ENCODE data around the gene WT1.
"Not testable (repeated sequence)": the region's sequence is repeated elsewhere in the genome, so short reads cannot be mapped to it uniquely, and the experiment has no call there.

Gene WT1

GRCh38 chr11:32385998-32386397 is 49.3 kb downstream of the WT1 start:
- DNase-seq = no peak

DNA sequence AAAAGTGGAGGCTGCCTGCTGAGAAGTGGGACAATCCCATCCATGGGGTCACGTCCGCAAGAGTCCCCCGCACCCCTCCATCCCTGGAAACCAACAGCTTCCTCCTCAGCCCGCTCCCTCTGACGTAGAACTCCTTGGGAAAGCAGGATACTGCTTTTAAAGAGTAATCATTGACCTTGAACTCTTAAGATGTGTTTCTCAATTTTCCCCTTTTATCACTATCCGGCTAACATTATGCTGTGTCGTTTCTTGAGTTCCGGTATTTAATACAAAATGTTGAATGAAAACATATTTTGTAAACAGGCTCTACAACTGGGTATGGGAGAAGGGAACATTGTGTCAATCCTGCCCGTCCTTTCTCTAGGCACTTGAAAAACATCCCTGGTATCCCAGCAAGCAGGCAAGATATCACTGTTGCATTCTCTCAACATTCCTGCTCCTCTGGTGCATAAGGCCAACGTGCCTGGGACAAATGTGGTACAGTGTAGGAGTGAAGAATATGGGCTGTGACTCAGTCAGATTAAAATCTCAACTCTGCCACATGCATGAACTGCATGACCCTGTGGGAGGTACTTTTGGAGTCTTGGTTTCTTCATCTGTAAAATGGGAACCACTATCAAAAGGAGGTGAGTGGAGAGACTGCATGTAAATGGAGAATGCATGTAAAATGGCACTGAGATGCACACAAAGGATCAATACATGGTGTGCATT is 52.8 kb downstream of the WT1 start:
- no peak for DNase-seq

GRCh38 chr11:32381179-32381578 is 54.2 kb downstream of the WT1 start:
- no peak for DNase-seq

- DNase-seq = no peak
Observed at GRCh38 chr11:32379719-32380118, 55.6 kb downstream of the WT1 start.

DNA sequence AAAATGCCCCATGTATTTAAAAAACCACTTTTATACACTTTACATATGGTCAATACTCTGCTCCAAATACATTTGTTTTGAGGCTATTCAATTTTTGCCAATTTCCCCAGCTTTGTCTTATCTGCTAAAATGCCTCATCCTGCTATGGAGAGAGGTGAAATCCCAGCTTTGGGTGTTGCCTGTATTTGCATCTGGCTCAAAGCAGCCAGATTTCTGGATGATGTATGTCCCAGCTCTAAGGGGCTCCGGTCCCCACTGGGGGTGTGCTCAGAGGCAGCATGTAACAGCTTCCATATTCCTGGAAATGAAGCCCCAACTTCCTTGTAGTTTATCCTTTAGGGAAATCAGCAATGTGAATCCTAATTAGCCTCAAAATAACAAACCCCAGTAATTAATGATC is 59.5 kb downstream of the WT1 start:
- DNase-seq = no peak

DNA sequence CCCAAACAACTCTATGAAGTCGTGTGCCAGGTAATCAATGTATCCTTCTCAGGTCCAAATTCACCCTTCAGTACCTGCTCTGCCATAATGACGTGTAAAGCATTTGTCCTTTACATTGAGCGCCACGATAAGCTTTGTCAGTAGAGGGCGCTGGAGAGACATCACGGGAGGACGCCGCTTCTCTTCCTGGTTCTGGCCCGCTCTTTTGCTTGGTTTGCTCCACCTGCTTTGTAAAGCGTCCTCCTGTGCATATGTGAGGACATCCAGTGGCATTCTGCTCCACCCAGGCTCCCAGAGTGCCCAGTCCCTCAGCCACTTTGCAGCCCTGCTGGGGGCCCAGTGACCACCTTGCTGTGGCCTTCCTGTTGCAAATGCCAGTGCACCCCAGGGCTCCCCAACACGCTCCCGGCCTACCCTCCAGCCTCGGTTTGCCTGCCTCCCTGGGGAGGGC is 61.1 kb downstream of the WT1 start:
- DNase-seq = peak; percentile 30 to 65

- not testable (repeated sequence) for DNase-seq
Observed at GRCh38 chr11:32369987-32370386, 65.4 kb downstream of the WT1 start.

DNA sequence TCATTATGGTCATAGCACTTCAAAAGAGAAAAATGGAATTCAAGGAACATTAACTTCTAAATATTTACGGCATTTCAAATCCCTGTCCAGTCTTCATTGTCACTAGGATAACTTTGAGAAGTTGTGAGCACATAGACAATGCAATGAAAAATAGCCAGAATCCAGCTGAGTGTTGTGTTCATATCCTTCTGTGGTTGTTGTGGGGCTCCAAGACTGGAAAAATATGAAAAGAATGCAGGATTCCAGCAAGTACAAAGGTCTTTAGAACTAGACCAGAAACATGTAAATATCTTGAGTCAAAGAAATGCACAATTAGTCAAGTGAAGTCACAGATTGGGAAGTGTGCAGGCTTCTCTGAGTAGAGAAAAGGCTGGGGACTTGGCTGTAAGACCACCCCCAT is 68.7 kb downstream of the WT1 start:
- DNase-seq = no peak

DNA sequence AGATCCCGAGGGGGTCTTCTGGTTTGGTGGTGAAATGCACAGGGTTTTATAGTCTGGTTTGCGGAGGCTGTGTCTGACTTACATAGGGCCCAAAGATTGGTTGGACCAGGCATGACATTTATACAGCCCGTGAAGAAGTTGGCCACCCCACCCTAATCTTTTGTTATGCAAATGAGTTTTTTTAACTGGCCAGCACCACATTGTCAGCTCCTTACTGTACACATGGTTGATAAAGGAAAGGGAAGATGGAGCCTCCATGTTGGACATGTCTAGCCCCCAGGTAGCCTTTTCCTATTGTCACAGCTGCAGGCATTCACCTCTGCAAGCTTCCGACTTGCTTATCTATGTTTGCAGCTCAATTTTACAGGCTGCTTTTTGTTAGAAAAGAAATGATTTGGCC is 70.1 kb downstream of the WT1 start:
- no peak for DNase-seq

DNA sequence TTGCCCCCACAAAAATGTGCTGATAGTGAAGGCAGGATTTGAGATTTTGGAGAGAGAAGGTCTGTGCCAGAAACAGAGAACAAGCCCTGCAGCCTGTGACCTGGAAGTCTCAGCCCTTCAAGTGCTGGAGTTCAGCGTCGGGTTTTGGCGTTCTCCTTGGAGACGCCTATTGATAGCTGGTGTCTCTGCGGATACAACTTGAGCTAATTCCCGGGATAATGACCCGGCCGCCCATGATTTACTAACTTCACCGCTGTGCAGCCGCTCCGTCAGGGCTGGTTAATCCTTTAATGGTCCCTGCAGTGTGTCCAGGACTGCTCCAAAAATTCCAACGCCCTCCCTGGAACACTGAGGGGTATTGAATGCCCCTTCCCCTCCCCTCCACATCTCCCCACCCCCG is 76.6 kb downstream of the WT1 start:
- no peak for DNase-seq

GRCh38 chr11:32353884-32354283 is 81.5 kb downstream of the WT1 start:
- DNase-seq = no peak

- no peak for DNase-seq
Observed at GRCh38 chr11:32348502-32348901, 86.8 kb downstream of the WT1 start.

DNA sequence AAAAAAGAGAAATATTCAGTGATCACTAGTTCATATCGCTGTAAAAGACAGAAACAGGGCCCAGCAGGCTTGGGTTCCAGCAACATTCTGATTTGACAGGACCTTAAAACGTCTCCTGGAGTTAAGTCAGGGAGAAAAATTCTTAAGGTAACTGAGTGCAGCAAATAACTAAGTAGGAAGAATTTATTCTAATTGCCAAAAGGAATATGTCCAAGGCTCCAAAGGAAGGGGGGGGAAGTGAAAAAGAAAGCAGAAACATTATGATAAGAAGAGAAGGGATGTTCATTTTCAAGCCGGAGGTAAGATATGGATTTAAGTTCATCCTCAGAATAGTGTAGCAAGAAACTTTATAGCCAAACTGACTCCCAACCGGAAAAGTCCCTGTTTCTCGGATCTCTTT is 90.4 kb downstream of the WT1 start:
- no peak for DNase-seq

DNA sequence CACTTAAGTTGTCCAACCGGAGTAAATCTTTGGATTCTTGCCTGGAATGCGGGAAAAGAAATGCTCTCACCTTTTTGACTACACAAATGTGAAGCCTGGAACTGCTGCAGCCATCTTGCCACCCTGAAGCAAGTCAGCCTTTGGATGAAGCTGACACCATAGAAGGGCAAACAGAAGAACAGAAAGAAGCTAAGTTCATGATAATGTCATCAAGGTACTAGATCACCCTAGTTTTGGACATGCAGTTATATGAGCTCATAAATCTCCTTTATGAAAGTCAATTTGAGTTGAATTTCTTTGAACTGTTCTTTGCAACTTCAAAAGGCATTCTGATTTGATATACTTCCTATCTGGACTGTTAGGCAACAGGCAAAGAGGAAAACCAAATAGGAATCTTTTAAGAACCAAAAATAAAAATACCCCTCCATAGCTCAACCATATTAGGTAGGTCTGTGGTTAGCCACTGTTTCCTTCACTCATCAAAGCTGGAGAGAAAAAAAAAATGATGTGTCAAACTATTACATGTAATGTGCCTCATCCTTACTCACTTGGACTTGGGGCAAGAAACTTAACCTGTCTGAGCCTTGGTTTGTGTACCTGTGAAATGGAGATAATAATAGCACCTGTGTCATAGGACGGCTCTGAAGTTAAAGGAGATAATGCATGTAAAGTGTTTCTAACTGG is 91.9 kb downstream of the WT1 start:
- DNase-seq = no peak

DNA sequence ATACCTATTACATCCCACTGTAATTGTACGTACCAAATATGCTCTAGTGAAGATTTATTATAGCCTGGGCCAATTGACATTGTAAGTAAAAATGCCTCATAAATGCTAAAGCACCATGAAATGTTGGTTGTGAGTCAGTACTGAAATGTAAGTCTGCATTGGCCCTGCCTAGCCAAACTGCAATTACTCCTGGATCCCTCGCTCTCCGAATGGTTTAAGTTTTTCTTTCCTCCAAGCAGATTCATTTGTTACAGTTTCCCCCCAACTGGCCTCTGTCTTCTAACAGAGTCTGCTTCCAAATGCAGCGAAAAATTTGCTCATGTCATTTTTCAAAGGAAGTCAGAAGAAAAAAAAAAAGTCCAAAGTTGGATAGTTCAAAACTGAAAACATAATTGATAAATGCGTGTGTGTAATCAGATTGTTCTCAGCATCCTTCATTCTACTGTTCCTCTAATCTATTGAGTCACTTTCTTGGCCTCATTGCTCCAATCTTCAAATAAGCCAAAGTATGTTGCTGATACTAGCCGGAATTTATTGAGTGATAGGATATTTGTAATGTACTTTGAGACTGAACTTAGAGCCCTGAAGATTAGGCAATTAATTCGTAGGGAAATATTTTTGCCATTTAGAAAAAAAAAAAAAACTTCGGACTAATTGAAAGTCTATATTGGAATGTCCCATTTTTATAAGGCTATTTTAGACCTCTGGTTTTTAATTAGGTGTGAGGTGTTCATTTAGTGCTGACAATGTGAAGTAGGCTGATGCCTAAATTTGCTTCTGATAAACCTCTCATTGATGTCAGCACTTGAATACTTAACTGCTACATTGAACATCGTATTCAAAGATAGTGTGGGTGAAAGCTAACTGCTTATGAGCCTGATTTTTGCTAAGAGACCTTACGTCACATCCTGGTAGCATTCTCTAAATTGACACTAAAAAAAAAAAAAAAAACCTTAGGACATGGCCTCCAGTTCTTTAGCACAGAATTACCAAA is 93.4 kb downstream of the WT1 start:
- DNase-seq = no peak

- DNase-seq = no peak
Observed at GRCh38 chr11:32340181-32340580, 95.2 kb downstream of the WT1 start.

Data from NCI-H1930 (cell line).